H1 (cell line): ENCODE measurements around the gene ZNHIT3. TPM values are rescaled to one million over a fixed set of nuclear protein-coding genes. Genes with fewer than 3 reads are reported as not detected.

ENCODE experiments used
- ATF3 ChIP-seq: IDR thresholded peaks from 2 replicates; pipeline ENCODE4 v1.6.1; 2011; ENCODE audit warnings: low read depth, mild to moderate bottlenecking, low read length; ENCODE audit not compliant: insufficient read depth
- BACH1 ChIP-seq: IDR thresholded peaks from 2 replicates; pipeline ENCODE4 v1.6.1; 2012; ENCODE audit warnings: low read length, improper control_type of control experiment
- EGR1 ChIP-seq: IDR thresholded peaks from 2 replicates; pipeline ENCODE4 v1.6.1; 2011; ENCODE audit warnings: low read depth, low read length, borderline replicate concordance
- POU5F1 ChIP-seq: IDR thresholded peaks from 2 replicates; pipeline ENCODE4 v1.6.1; 2011; ENCODE audit warnings: low read depth, mild to moderate bottlenecking, low read length, moderate library complexity
- polyA plus RNA-seq, 7 experiments: library from polyadenylated mRNA; depleted of rRNA in 3 of 7; stranded (reverse) in 5 of 7; unstranded in 2 of 7; fragments of >200 nt in 5 of 7; fragments of 200-250 nt in 2 of 7; gene quantifications; 1 replicate in 5 of 7; 2 replicates in 1 of 7; 4 replicates in 1 of 7; pipeline versions ENCODE4 v1.2.1 to v1.2.3, GENCODE V29; 2011 to 2013; ENCODE audit warnings: missing spikeins in 2 of 7, mixed read lengths in 2 of 7
- total RNA-seq: library from RNA; stranded (reverse); fragmentation: NEBNext Ultra II Directional; extraction: Animal tissue kit (Norgen Biotek cat#: 25700); gene quantifications from 2 replicates; pipeline ENCODE4 v1.2.1, GENCODE V29; 2021

ZNHIT3 gene
- total and polyA plus RNA-seq, 2 of the 8 experiments (the other 6 are each of a cell fraction or from before 2014, with no cell fraction given): 59.1 to 147 TPM

GRCh38 chr17:36475346-36475970 is 11.0 kb upstream of the ZNHIT3 start (continued):
- TF ChIP-seq ATF3 (no peak), POU5F1 (no peak), BACH1 (no peak), EGR1 (no peak)
